Effector memory CD4-positive, alpha-beta T cell (primary cell): ENCODE results near the gene ING3.

ENCODE experiments used
- DNase-seq, 3 donors: peaks; one replicate each; pipeline ENCODE4 v3.0.0-alpha.2; 2020
- H3K27ac ChIP-seq: 2 replicates; pipeline ENCODE4 v1.7.0; 2013; ENCODE audit warnings: mild to moderate bottlenecking, low read length, moderate library complexity; ENCODE audit not compliant: insufficient read depth, poor library complexity, severe bottlenecking
- H3K27me3 ChIP-seq: replicated peaks from 2 replicates; pipeline ENCODE4 v1.7.0; 2013; ENCODE audit warnings: mild to moderate bottlenecking, low read length; ENCODE audit not compliant: insufficient read depth, control insufficient read depth, poor library complexity, severe bottlenecking
- H3K36me3 ChIP-seq: 2 replicates; pipeline ENCODE4 v1.7.0; 2013; ENCODE audit warnings: mild to moderate bottlenecking, low read length, moderate library complexity; ENCODE audit not compliant: control insufficient read depth, insufficient read depth
- H3K4me1 ChIP-seq: 2 replicates; pipeline ENCODE4 v1.7.0; 2013; ENCODE audit warnings: low read length, mild to moderate bottlenecking; ENCODE audit not compliant: control insufficient read depth, insufficient read depth, poor library complexity, severe bottlenecking
- H3K4me3 ChIP-seq: 2 replicates; pipeline ENCODE4 v1.7.0; 2013; ENCODE audit warnings: low read length, low read depth, mild to moderate bottlenecking; ENCODE audit not compliant: insufficient read depth, poor library complexity, severe bottlenecking
- H3K9me3 ChIP-seq: 2 replicates; pipeline ENCODE4 v1.7.0; 2013; ENCODE audit warnings: mild to moderate bottlenecking, low read length, moderate library complexity; ENCODE audit not compliant: control insufficient read depth

The ING3 gene

DNA sequence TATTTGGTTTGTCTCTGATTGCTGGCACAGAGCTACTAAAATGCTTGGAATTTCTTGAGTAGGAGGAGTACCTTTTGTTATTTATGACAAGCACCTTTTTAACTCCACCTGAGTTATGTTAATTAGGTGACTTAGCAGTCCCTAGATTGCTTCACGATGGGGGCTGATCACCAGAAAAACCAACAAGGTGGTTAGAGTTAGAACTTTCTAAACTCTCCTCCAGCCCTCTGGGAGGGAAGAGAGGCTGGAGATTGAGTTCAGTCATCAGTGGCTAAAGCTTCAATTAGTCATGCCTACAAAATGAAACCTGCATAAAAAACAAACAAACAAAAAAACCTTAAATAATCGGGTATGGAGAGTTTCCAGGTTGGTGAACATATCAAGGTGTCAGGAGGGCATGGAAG is 23.6 kb upstream of the ING3 start:
- no peaks in the 10 kb centered on the region for H3K27me3 ChIP-seq
- H3K27ac ChIP-seq: no peak overlapping the region
- H3K4me3 ChIP-seq: no peak overlapping the region
- no peaks in the 10 kb centered on the region for H3K4me1 ChIP-seq
- H3K36me3 ChIP-seq: no peaks in the 10 kb centered on the region
- no peak for DNase-seq
- H3K9me3 ChIP-seq: no peaks in the 10 kb centered on the region

GRCh38 chr7:120927454-120928103 is 23.0 kb upstream of the ING3 start:
- DNase-seq: no peak
- no peaks in the 10 kb centered on the region for H3K4me1 ChIP-seq
- no peaks in the 10 kb centered on the region for H3K9me3 ChIP-seq
- H3K27ac ChIP-seq: no peak overlapping the region
- no peak overlapping the region for H3K4me3 ChIP-seq
- H3K36me3 ChIP-seq: no peaks in the 10 kb centered on the region
- no peaks in the 10 kb centered on the region for H3K27me3 ChIP-seq

- no peak overlapping the region for H3K27ac ChIP-seq
- DNase-seq: no peak
Measured at GRCh38 chr7:120931243-120931642, 19.3 kb upstream of the ING3 start.

GRCh38 chr7:120933475-120933874 is 17.1 kb upstream of the ING3 start:
- no peak overlapping the region for H3K4me3 ChIP-seq
- no peaks in the 10 kb centered on the region for H3K36me3 ChIP-seq
- H3K4me1 ChIP-seq: no peaks in the 10 kb centered on the region
- H3K9me3 ChIP-seq: no peaks in the 10 kb centered on the region
- H3K27ac ChIP-seq: no peak overlapping the region
- H3K27me3 ChIP-seq: no peaks in the 10 kb centered on the region
- no peak for DNase-seq

More at GRCh38 chr7:120931243-120931642, 19.3 kb upstream of the ING3 start:
- H3K4me1 ChIP-seq: no peaks in the 10 kb centered on the region
- H3K9me3 ChIP-seq: no peaks in the 10 kb centered on the region
- H3K36me3 ChIP-seq: no peaks in the 10 kb centered on the region
- H3K4me3 ChIP-seq: no peak overlapping the region
- H3K27me3 ChIP-seq: no peaks in the 10 kb centered on the region

GRCh38 chr7:120939345-120939744 is 11.2 kb upstream of the ING3 start:
- H3K36me3 ChIP-seq: no peaks in the 10 kb centered on the region
- DNase-seq: no peak
- no peaks in the 10 kb centered on the region for H3K27me3 ChIP-seq
- no peak overlapping the region for H3K4me3 ChIP-seq
- no peaks in the 10 kb centered on the region for H3K4me1 ChIP-seq
- H3K27ac ChIP-seq: no peak overlapping the region
- H3K9me3 ChIP-seq: no peaks in the 10 kb centered on the region

DNA sequence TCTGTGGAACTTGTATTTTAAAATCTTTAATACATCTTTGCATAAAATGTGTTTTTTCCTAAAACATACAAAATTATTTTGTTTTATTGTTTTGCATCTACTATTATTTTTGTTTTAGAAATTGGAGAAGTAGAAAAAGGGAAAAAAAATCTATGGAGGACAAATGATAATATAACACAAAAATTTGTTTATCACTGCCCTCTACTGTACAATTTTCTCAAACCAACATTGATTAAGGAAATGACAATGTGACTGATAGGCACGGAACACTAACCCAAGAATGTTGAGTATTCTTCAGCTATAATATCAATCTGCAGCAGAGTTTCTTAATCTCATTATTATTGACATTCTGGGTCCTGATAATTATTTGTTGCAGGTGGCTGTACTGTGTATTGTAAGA is 9.5 kb upstream of the ING3 start:
- Histone ChIP-seq H3K27me3 (no peaks in the 10 kb centered on the region), H3K4me1 (no peaks in the 10 kb centered on the region), H3K9me3 (no peaks in the 10 kb centered on the region), H3K4me3 (no peak overlapping the region), H3K36me3 (no peaks in the 10 kb centered on the region), H3K27ac (no peak overlapping the region)
- DNase-seq: no peak

DNA sequence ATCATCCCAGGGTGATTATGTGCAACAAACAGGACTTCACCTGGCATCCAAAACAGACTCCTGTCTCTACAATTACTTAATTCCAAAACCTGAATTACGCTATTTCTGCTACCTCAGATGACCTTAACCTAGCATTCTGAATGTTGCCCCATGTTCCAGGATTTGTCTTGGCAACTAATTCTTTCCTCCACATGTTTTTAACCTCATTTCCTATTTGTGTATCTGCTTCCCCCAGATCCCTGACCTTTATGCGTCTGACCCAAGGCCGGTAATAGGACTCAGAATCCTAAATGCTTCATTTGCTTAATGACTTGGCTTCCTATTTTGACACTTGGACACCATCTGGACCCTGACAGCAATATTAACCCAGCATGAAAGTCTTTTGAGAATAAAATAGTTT is 8.7 kb upstream of the ING3 start:
- no peaks in the 10 kb centered on the region for H3K9me3 ChIP-seq
- no peaks in the 10 kb centered on the region for H3K36me3 ChIP-seq
- no peak overlapping the region for H3K4me3 ChIP-seq
- no peaks in the 10 kb centered on the region for H3K4me1 ChIP-seq
- H3K27ac ChIP-seq: no peak overlapping the region
- H3K27me3 ChIP-seq: no peaks in the 10 kb centered on the region
- no peak for DNase-seq

GRCh38 chr7:120942861-120943260 is 7.7 kb upstream of the ING3 start:
- Histone ChIP-seq H3K27ac (no peak overlapping the region), H3K9me3 (no peaks in the 10 kb centered on the region), H3K27me3 (no peaks in the 10 kb centered on the region), H3K4me1 (no peaks in the 10 kb centered on the region), H3K4me3 (no peak overlapping the region), H3K36me3 (no peaks in the 10 kb centered on the region)
- no peak for DNase-seq

DNA sequence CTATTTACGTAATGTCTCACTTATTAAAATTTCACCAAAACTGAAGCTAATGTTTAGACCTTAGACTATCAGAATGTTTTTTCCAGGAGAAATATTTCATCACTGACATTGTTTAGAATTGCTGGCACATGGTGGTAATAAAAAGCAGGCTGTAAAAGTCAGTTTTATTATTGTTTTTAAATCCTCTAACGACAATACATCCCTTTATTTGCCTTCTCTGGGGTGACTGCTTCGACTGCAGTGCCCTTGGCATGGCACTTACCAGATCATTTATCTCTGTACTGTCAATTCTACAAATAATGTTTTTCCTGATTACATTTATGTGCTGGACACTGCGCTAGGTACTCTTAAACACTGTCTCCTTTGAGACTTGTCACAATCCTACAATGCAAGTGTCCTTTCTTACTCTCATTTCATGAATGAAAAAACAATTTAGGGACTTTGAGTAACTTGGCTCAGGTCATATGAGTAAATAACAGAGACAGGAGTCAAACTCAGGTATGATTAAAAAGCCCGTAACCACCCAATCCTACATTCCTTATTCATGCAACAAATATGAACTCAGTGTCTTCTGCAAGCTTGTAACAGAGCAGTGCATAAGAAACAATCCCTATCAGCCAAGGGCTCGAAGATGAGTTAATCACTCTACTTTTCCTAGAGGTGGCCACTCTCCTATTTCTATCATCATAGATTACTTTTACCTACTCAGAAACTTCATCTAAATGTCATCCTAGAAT is 5.6 kb upstream of the ING3 start:
- Histone ChIP-seq H3K27ac (no peak overlapping the region), H3K4me1 (no peaks in the 10 kb centered on the region), H3K9me3 (no peaks in the 10 kb centered on the region), H3K36me3 (no peaks in the 10 kb centered on the region), H3K4me3 (no peak overlapping the region), H3K27me3 (no peaks in the 10 kb centered on the region)
- DNase-seq: no peak

DNA sequence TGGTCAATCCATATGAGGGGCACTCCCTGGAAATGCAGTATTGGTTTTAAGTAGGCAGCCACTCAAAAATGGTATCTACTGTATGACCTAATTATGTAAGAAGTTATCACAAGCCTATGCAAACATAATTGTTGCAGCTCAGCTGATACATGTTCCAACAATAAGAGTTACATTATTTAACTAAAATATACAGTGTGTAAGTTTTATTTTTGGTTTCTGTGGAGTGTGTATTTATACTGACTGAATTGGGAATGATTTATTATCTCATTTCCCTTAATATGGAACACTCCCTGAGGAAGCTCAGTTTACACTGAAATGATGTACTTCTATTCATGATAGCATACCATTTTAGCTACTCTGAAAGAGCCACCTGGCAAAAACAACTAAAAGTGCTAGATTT is 2.6 kb upstream of the ING3 start:
- DNase-seq: no peak
- H3K27ac ChIP-seq: no peak overlapping the region
- H3K4me3 ChIP-seq: no peak overlapping the region
- no peaks in the 10 kb centered on the region for H3K36me3 ChIP-seq
- H3K4me1 ChIP-seq: no peaks in the 10 kb centered on the region
- no peaks in the 10 kb centered on the region for H3K9me3 ChIP-seq
- H3K27me3 ChIP-seq: no peaks in the 10 kb centered on the region
